IPS DF 19.7 (cell line): ENCODE data around the gene EGFL7.

Source experiments
- DNase-seq: peaks from one replicate; pipeline ENCODE4 v3.0.0-alpha.2; 2013; ENCODE audit warnings: low read depth, low spot score

The EGFL7 gene

DNA sequence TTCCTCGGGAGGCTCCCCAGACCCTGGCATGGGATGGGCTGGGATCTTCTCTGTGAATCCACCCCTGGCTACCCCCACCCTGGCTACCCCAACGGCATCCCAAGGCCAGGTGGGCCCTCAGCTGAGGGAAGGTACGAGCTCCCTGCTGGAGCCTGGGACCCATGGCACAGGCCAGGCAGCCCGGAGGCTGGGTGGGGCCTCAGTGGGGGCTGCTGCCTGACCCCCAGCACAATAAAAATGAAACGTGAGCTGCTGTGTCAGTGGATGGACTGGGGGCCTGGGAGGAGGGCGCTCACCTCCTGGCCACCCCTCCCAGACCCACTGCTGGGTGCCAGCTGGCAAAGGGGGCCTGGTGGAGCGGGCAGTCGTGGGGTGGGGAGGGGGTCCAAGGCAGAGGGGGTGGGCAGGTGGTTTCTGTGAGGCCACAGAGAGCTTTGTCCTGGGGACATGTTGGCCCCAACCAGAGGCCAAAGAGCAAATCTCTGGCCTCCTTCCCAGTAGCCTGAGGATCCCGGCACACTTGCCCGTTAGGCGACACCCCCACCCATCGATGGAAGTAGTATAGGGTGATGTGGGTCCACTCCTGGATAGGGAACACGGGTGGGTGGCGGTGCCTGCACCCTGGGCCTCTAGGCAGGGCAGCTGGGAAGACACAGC is 9.8 kb downstream of the EGFL7 start:
- no peak for DNase-seq

DNA sequence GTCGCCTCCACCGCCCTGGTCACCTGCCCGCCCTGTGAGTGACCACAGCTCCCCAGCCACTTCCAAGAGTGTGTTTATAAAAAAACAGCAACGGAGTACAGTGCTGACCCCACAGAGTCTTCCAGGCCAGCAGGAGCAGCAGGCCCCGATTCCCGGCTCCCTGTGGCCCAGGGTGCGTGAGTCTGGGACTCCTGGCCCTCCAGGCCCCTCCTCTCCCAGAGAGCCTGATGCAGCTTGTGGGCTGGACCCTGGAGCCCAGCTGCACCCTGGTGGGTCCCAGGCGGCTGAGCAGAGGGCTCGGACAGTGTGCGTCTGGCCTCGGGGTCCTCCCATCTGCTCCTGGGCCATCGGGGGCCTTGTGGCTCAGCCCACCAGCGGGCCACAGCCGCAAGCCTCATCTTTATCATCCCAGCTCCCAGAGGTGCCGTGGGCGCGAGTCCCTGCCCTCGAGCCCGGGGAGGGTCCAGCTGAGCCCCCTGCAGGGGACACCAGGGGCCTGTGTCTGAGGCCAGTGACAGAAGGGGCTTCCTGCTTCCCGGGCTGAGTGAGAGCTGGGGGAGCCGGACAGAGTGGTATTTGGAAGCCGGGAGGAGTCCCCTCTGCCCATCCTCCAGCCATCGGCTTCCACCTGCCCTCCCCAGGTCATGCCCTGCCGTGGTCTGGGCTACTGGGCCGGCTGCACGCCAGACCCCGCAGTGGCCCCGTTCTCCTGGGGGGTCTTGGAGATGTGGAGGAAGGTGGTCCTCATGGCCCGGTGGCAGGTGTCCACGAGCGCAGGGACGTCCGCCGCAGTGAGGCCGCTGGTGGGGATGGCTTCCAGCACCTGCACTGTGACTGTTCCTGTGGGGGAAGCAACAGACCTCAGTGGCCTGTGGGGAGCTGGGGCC is 10.6 kb downstream of the EGFL7 start:
- no peak for DNase-seq

DNA sequence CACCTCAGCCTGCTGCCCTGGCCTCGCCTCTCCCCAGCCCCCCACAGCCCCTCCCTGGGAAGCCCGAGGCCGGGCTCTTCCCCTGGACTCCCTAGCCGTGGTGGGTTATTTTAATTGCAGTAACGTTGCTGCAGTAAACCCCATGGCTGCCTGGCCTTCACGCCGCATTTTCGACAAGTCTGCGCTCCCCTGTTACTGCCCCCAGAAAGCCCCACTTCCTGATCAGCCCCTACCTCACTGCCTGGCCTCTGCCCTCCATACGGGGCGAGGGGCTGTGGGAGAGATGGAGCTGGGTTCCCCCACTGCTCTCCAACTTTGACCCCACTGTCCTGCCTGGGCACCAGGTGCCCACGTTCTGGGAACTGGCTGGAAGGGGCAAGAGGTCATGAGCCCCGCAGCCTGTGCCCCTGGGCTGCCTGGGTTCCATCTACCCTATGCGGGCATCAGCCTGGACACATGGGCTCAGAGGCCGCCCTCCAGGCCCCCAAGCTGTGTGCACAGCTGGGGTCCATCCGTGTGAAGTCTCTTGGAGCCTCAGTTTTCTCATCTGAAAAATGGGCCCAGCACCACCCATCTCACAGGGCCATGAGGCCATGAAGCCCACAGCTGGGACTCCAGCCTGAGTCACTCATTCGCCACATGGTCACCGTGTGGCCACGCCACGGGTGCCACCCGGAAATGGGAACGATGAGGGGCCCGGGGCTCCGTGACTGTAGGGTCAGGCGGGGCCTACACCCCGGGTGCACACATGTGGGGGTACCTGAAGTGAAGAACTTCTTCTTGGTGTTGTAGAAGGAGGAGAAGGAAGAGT is 11.5 kb downstream of the EGFL7 start:
- no peak for DNase-seq

DNA sequence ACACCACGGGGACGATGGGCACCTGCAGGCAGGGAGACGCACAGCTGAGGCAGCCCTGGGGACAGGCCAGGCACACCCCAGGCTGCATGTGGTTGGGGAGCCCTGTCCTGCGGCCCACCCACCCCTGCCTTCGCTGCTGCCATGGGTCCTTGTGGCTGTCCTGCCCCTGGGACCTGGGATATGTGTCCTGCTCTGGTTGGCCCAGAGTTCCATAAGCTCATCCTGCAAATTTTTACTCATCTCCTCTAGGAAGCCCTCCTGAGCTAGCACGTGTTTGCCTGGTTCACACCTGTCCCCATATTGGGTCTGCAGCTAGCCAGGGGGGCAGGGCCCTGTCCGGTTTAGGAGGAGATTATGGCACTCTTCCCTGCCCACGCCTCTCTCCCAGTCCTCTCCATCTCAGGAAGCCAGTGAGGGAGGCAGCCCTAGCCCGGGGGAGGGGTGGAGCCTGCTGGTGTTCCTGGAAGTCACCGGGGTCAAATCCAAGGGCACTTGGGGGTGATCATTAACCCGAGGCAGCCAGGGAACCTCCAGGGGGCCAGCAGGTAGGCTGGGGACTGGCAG is 12.2 kb downstream of the EGFL7 start:
- DNase-seq: no peak

DNA sequence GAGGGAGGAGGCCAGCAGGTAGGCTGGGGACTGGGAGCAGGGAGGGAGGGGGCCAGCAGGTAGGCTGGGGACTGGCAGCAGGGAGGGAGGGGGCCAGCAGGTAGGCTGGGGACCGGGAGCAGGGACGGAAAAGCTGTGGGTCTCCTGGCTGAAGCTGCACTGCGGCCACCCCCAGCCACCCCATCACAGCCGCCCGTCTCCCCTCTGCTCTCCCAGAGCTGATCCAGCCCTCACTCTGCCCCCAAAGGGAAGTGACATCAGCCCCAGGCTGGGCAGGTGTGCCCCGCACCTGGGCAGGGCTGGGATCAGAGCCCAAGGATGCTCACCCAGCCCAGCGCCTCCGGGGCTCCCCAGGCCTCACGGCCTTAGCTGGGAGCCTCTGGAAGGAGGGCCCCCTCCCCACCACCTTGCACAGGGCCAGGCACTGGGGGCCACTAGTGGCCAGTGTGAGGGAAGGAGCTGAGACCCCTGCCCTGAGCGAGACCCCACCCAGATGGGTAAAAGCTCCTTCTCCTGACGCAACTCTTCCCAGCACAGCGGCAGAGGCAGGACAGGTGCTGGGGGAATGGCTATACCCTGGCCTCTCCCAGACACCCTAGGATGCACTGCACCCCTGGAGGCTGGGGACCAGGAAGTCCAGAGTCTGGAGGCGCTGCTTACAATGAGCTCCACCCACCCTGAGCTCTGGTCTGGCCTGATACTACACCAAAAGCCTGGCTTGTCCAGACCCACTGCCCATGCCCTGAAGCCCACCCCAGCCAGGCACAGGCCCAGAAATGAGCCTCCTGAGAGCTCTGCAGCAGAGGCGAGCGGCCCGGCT is 13.0 kb downstream of the EGFL7 start:
- DNase-seq: no peak

DNA sequence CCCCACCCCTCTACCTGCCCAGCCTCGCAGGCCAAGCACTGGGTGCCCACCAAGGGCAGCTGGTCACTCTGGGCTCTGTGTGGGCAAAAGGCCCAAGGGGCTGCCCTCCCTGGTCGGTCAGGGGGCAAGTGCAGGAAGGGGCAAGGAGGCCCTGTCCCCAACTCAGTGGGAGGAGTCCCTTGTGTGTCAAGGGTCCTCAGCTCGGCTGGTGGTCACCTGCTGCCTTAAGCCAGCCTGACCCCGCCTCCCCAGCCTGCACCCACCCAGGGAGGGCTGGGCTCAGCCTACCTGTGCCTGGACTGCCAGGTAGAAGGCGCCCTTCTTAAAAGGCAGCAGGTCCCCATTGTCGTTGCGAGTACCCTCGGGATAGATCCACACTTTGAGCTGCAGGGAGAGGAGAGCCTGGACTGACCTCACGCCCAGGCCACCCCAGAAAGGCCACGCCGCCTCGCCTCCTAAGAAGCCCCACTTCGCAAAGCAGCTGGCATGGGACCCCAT is 13.6 kb downstream of the EGFL7 start:
- DNase-seq: no peak

DNA sequence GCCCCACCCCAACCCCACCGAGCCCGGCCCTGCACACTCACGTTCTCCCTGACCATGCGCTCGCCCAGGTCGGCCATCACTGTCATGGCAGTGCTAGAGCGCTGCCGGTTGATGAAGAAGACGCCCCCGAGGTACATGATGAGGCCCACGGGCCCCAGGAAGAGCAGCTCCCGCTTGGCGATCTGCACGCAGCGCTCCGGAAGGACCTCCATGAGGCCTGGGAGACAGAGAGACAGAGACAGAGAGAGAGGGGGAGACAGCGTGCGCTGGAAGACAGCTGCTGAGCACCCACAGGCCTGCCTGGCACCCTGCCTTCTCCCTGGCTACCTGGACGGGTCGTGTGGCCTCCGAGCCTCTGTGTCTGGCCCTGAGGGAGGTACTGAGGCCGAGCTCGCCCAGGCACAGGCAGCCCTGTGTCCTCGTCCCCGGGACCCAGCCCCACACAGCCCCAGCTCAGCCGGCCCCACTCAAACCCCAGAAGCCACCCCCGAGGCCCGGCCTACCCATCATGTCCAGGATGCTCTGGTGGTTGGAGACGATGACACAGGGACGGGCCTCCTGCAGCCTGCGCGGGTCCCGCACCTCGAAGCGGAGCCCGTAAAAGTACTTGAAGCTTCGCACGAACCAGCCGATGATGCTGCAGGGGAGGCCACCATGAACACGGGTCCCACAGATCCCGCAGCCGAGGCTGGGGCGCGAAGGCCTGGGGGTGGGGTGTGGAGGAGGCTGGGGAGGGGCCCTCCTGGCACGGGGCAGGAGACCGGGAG is 14.4 kb downstream of the EGFL7 start:
- DNase-seq: no peak

DNA sequence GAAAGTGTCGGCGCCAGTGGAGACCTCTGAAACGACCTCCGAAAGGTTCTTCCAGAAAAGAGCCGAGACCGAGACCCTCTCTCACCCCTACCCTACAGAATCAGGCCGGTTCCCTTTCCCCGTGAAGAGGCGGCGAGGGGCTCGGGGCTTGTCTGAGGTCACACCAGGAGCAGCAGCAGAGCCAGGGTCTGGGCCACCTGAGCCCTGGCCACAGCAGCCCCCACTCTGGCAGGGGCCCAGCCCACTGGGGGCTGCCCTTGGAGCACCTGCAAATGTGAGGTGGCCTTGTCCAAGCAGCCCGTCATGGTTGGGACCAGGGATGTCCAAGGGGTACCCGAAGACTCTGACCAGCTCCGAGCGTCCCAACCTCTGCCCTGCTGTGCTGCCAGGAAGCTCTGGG is 15.3 kb downstream of the EGFL7 start:
- DNase-seq: no peak

DNA sequence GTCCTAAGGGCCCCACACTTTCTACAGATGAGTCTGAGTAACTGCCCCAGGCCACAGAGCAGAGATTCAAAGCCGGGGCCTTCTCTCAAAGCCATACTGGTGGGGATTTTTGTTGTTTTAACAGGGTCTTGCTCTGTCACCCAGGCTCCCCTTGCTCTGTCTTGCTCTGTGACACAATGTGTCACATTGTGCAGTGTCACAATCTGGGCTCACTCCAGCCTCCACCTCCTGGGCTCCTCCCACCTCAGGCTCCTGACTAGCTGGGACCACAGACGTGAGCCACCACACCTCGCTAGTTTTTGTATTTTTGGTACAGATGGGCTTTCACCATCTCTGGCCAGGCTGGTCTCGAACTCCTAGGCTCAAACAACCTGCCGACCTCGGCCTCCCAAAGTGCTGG is 15.9 kb downstream of the EGFL7 start:
- no peak for DNase-seq

DNA sequence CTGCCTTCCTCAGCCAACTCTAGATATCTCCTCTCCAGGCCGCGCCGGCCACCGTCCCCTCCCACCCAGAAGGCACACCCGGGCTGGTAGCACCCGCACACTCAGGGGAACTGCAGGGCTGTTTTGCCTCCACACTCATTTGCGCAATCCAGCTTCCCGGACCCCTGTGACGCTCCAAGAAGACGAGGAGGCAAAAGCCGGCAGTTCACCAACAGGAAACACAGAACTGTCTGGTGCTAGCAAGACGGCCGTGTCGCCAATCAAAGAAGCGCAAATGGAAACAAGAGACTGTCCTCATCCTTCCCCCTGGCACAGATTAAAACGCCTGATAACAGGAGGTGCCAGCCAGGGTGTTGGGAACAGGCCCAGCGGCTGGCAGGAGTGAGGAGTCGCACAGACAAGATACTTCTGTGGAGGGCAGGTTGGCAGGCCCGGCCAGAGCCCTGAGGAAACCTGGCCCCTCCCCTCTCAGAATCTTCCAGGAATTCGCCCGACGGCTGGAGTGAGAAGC is 16.8 kb downstream of the EGFL7 start:
- no peak for DNase-seq

DNA sequence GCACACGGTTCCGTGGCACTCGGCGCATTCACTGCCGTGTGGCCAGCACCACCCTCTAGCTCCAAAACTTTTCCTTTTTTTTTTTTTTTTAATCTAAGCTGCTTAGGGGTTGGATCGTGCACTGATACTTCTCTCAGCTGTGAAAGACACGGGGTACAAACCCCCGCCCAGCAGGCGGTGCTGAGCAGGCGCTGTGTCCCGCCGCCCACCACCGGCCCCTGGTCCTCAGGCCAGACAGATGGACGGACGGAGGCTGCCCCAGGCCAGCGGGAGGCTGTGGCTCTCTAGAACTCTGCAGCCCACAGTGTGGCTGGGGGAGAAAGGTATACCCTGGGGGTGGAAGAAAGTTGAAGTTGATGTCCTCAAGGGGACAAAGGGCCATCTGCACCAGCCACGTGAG is 18.3 kb downstream of the EGFL7 start:
- DNase-seq: no peak

DNA sequence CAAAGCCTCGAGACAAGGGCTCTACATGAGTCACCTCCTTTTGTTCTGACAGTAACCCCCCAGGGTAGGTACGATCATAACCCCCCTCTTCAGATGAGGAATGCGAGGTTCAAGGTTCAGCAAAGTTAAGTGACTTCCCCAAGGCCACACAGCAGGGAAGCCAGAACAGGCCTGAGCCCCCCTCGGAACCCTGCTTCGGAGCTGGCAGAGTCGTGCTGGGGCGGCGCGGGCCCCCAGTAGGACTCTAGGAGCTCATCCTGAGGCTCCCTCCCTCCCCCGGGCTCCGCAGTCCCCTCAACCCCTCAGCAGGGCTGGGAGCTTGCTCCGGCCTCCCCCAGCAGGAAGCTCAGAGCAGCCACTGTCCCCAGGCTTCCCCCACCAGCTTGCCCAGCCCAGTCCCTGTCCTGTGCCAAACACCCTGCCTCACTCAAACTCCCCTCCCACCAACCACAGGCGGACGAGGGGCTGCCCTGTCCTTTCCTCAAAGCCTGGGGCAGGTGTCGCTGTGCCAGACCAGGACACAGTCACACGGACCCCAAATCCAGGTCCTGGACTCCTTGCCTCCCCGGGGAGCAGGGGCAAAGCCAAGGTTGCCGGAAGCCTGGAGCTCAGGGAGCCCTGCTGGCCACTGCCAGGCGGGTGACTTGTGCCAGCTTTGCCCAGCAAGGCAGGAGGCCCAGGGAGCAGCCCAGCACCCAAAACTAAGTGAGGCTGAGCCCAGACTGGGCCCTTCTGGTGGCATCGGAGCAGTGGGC is 19.4 kb downstream of the EGFL7 start:
- no peak for DNase-seq

DNA sequence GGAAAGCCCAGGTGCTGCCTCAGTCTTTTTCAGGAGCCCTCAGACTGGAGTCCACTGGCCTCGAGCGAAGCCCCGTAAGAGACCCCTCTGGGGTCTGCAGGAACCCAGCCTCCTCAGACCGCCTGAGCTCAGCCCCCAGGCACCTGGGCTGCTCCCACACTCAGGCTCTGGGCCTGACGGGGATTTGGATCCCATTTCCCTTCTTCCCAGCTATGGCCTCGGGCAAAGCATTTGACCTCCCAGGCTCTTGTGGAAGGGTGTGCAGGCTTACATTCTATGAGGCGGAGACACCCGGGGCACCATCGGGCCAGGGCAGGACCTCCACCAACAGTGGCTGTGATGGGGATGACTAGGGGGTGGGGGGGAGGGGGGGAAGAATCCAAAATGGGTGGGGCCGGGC is 20.0 kb downstream of the EGFL7 start:
- DNase-seq: no peak

DNA sequence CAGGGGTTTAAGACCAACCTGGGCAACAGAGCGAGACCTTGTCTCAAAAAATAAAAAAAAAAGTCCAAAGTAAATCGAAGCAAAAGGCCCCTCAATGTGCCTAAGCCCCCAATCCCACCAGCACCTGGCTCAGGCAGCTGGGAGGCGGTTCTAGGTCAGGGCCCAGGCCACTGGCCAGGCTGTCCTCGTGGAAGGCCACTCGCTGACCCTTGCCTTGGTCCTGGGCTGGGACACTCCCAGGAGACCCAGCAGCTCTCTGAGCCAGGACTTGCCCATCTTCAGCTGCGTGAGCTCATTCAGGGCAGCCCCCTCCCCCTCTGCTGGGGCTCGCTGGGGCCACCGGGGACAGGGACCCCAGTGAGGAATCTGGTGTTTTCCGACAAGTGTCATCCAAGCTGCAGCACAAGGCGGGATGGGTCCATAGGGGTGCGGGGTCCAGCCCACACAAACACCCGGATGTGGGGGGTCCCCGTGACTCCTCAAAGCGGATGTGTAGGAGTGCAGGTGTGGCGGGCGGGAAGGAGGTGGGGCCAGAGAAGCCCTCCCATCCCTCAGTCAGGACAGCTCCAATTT is 20.5 kb downstream of the EGFL7 start:
- DNase-seq: no peak

DNA sequence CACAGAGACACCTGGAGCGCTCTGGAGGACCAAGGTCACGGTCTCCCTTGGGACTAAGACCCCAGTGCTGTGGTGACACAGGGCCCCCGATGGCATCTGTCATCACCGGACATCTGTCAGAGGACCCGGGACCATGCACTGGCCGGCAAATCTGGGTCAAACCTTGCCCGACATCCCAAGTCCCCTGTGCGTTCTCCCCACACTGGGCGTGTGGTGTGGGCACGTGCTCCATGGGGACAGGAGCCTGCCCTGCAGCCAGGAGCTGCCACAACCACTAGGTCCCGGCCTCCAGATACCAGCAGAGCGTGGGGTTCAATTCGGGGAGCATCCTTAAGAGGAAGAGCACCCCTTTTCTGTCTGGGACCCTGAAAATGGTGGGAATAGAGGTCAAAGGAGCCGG is 21.0 kb downstream of the EGFL7 start:
- no peak for DNase-seq

DNA sequence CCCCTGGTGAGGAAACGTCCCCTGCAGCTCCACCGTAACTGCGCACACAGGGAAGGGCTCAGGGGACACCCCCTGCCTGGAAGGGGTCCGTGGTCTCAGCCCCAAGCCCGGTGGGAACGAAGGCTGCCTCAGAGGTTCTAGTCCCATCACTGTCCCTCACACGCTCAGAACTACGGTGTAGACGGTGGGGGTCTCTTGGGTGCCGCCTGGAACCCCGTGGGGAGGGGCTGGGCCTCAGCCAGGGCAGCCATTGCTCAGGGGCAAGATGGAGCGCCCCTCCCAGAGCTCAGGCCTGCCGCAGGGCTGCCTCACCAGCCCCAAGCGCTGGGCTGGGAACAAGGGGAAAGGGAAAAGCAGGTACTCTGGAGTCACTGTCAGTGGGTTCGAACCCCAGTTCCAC is 21.6 kb downstream of the EGFL7 start:
- no peak for DNase-seq

DNA sequence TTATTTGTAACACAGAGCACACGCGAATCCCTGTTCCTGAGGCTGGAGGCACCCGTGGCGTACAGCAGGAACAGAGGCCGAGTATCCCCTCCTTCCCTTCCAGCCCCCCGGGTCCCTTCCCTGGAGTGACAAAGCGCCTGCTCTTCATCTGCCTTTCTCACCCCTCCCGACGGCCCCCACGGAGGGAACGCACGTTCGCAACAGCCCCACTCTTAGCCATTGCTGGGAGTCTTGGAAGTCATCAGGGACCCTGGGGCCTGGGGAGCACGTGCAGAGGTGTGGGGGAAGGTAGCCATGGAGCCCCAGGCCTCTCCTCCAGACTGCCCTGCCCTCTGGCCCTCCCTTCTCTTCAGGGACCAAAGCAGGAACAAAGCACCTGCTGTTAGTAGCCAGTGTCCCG is 22.1 kb downstream of the EGFL7 start:
- DNase-seq: no peak

DNA sequence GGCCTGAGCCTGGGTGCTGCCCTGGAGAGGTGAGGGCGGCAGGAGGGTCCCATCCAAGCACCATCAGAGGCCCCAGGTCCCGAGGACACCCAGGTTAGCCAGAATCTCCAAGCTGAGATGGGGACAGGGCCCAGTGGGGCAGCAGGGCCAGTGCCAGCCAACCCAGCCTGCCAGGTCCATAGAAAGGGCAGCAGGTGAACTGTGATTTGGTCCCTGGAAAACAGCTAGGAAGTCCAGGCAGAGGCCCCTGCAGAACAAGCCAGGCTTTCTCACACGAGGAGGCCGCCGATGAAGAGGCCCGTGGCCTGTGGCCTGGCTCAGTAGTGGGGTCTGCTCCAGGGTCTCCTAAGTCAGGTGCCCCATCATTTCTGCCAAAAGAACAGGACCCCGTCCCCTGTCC is 22.5 kb downstream of the EGFL7 start:
- no peak for DNase-seq
